OCI-LY7 (cell line): ENCODE measurements around the gene OGDH. TPM values are rescaled to one million over a fixed set of nuclear protein-coding genes. Genes with fewer than 3 reads are reported as not detected.

Source experiments
- BruUV-seq: library from RNA; stranded (reverse); fragments of 400-500 nt; replicated peaks from 2 replicates; lab custom pipeline; 2021; lab: Mats Ljungman, UMichigan
- CTCF ChIA-PET: fragments of 300-600 bp; sonication (Branson Sonifier 250); formaldehyde crosslinking; loops from one replicate; lab custom pipeline; 2022; ENCODE audit warnings: antibody characterized with exemption; ENCODE audit not compliant: unreplicated experiment; lab: Charles Lee
- POLR2A ChIA-PET: fragments of 300-600 bp; sonication (Branson Sonifier 250); formaldehyde crosslinking; loops from one replicate; lab custom pipeline; 2022; ENCODE audit warnings: antibody characterized with exemption; lab: Charles Lee
- DNase-seq: peaks from one replicate; pipeline ENCODE4 v3.0.0-alpha.2; 2015; ENCODE audit warnings: low spot score
- H2AFZ ChIP-seq: fragments of 200-600 bp; sonication (generic), shearing (Covaris generic); 2 replicates; pipeline ENCODE4 v1.6.1; 2014; ENCODE audit warnings: mild to moderate bottlenecking, antibody characterized with exemption, low read length, moderate library complexity
- H3K27ac ChIP-seq: fragments of 200-600 bp; sonication (generic); 2 replicates; pipeline ENCODE4 v1.5.1; 2014; ENCODE audit warnings: mixed run types, low read depth, mild to moderate bottlenecking, moderate library complexity, low read length, inconsistent platforms; ENCODE audit not compliant: poor library complexity, severe bottlenecking
- H3K36me3 ChIP-seq: fragments of 200-600 bp; sonication (generic); 2 replicates; pipeline ENCODE4 v1.6.1; 2014; ENCODE audit warnings: mild to moderate bottlenecking, antibody characterized with exemption, low read length, moderate library complexity, mixed read lengths; ENCODE audit not compliant: insufficient read depth
- H3K4me1 ChIP-seq: fragments of 200-600 bp; sonication (generic); 2 replicates; pipeline ENCODE4 v1.5.1; 2014; ENCODE audit warnings: mild to moderate bottlenecking, low read length; ENCODE audit not compliant: insufficient read depth, poor library complexity, severe bottlenecking
- H3K4me2 ChIP-seq: fragments of 200-600 bp; sonication (generic); 2 replicates; pipeline ENCODE4 v1.6.1; 2014; ENCODE audit warnings: mild to moderate bottlenecking, low read length
- H3K4me3 ChIP-seq: fragments of 200-600 bp; sonication (generic); 2 replicates; pipeline ENCODE4 v1.5.1; 2014; ENCODE audit warnings: mild to moderate bottlenecking, low read depth, low read length; ENCODE audit not compliant: poor library complexity, severe bottlenecking
- H3K79me2 ChIP-seq: fragments of 200-600 bp; sonication (generic); 2 replicates; pipeline ENCODE4 v1.6.1; 2016; ENCODE audit warnings: low read depth, mild to moderate bottlenecking, low read length, moderate library complexity, mixed read lengths; ENCODE audit not compliant: insufficient read depth
- H3K9me2 ChIP-seq: fragments of 200-600 bp; sonication (generic); 2 replicates; pipeline ENCODE4 v1.6.1; 2016; ENCODE audit warnings: mild to moderate bottlenecking, low read length, mixed read lengths; ENCODE audit not compliant: insufficient read depth
- H3K9me3 ChIP-seq: fragments of 200-600 bp; sonication (generic); 2 replicates; pipeline ENCODE4 v1.6.1; 2014; ENCODE audit warnings: mild to moderate bottlenecking, mixed run types, low read length, mixed read lengths
- H4K20me1 ChIP-seq: fragments of 200-600 bp; sonication (generic); 2 replicates; pipeline ENCODE4 v1.6.1; 2014; ENCODE audit warnings: mild to moderate bottlenecking, antibody characterized with exemption, low read length, moderate library complexity, mixed read lengths; ENCODE audit not compliant: insufficient read depth
- EZH2phosphoT487 ChIP-seq: fragments of 200-600 bp; sonication (generic); IDR thresholded peaks from 2 replicates; pipeline ENCODE4 v1.6.1; 2018; ENCODE audit warnings: low read depth, borderline replicate concordance, mild to moderate bottlenecking, mixed run types, antibody characterized with exemption, low read length, moderate library complexity, mixed read lengths
- intact Hi-C: fragments of 100-400 bp; cut with micrococcal nuclease; formaldehyde crosslinking; loops from one replicate; pipeline ENCODE4 v1.10.0; 2022; ENCODE audit not compliant: unreplicated experiment
- total RNA-seq, 2 experiments: library from RNA; depleted of rRNA in 1 of 2; stranded (reverse); fragments of >200 nt in 1 of 2; shearing (Covaris generic) in 1 of 2; gene quantifications; 2 replicates each; pipeline ENCODE4 v1.2.3, GENCODE V29; 2014 to 2022
- TF ChIP-seq, protein P1 (sequence below): fragments of 200-600 bp; sonication (generic); conservative IDR thresholded peaks from 2 replicates; pipeline ENCODE4 v1.5.1; 2014; ENCODE audit warnings: mild to moderate bottlenecking, antibody characterized with exemption, low read length, moderate library complexity, mixed read lengths

Gene OGDH
- total RNA-seq, 2 experiments from 2014 or later = 47.6 to 70.9 TPM

DNA sequence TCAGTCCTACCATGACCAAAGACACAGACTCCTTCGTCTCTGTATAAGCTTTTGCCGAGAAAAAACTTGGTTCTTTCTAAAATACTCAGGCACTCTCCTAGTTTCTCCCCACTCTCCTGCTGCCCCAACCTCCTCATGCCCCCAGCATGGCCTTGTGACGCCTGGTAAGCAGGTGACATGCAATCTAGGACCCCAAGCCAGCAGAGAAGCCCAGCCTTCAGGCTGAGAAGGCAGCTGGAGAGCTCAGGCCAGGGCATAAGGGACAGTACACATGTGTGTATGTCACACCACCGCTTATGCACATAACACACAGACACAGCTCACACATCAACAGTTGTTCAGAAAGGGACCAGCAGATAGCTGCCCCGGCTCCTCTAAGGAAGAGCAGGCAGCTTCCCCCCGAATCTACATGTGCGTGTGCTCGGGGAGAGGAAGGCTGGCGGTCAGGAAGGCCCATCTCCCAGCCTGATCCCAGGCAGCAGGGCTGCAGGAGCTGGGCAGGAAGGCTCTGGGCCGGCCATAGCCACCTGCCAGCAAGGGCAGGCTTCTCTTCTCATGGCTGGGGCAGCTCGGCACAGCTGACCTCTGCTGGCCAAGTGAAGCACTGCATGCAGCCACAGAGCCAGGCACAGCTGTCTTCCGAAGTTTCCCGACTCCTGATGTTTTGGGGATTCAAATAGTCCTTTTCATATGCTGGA, 41.2 kb upstream of the OGDH start:
- no peaks in the 10 kb centered on the region for H3K9me2 ChIP-seq
- H3K4me3 ChIP-seq = no peak overlapping the region
- POLR2A ChIA-PET = interaction anchor here (0.6 to 1.9 kb wide), 7 partner anchors 9 to 324 kb away, joined by 3 to 8 read pairs (median 3); partner anchors contain the start of gene DDX56
- no peak overlapping the region for H3K27ac ChIP-seq
- H2AFZ ChIP-seq = no peak overlapping the region
- BruUV-seq = no TSS peak
- no peaks in the 10 kb centered on the region for H3K9me3 ChIP-seq
- no peaks in the 10 kb centered on the region for H3K4me1 ChIP-seq
- peaks cover 68% of the 10 kb centered on the region for H3K36me3 ChIP-seq
- H4K20me1 ChIP-seq = no peaks in the 10 kb centered on the region; the same call in 1 of the 2 replicates
- H3K79me2 ChIP-seq = no peaks in the 10 kb centered on the region
- CTCF ChIA-PET = interaction anchor here (0.6 to 2.2 kb wide), 8 partner anchors 9 to 570 kb away, joined by 3 to 8 read pairs (median 4); partner anchors contain the start of gene TMED4
- TF ChIP-seq EZH2phosphoT487 = no peak
- TF ChIP-seq, protein P1, sequence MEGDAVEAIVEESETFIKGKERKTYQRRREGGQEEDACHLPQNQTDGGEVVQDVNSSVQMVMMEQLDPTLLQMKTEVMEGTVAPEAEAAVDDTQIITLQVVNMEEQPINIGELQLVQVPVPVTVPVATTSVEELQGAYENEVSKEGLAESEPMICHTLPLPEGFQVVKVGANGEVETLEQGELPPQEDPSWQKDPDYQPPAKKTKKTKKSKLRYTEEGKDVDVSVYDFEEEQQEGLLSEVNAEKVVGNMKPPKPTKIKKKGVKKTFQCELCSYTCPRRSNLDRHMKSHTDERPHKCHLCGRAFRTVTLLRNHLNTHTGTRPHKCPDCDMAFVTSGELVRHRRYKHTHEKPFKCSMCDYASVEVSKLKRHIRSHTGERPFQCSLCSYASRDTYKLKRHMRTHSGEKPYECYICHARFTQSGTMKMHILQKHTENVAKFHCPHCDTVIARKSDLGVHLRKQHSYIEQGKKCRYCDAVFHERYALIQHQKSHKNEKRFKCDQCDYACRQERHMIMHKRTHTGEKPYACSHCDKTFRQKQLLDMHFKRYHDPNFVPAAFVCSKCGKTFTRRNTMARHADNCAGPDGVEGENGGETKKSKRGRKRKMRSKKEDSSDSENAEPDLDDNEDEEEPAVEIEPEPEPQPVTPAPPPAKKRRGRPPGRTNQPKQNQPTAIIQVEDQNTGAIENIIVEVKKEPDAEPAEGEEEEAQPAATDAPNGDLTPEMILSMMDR = peak; percentile 94
- no peak overlapping the region for H3K4me2 ChIP-seq
- DNase-seq = peak; percentile 65
- intact Hi-C loops = loop anchor here (1.0 to 5.0 kb wide), 4 partner anchors 73 to 324 kb away; partner anchors contain the start of gene NUDCD3

DNA sequence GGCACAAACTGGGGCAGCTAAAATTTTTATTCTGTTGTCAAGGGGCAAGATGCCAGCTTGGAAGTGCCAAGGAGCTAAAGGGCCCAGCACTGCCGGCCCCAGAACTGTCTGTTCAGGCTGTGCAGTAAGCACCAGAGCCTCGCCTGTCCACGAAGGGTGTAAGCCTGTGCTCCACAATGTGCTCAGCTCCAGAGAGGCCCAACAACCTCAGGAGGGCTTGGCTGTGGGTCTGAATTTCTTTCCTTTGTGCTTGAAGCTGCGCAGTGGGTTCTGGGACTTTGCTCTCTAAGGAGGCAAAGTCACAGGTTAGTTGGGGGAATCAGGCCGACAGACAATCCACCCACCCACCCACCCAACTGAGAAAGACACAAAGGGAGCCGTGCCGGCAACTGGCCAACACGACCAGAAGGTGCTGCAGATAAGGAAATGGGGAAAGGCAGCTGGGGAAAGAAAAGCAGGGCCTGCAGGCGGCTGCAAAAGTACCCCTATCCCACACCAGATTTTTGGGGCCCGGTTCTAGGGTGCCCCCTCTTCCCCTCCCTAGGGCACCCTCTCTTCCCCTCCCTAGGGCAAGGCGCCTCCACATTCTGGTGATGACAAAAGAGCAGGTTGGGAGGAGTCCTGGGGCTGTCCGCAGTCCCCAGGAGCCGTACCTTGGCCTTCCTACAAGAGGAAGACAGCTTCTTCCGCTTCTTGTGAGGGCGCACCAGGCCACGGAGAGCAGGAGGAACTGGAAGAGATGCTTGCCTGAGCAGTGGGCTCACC, 40.5 kb upstream of the OGDH start:
- DNase-seq = no peak
- Histone ChIP-seq H3K9me2 (no peaks in the 10 kb centered on the region), H3K9me3 (no peaks in the 10 kb centered on the region), H3K4me2 (no peak overlapping the region), H2AFZ (no peak overlapping the region), H3K36me3 (peaks cover 75% of the 10 kb centered on the region), H3K27ac (no peak overlapping the region), H3K4me1 (no peaks in the 10 kb centered on the region), H3K4me3 (no peak overlapping the region), H3K79me2 (no peaks in the 10 kb centered on the region), H4K20me1 (no peaks in the 10 kb centered on the region; the same call in 1 of the 2 replicates)
- BruUV-seq = no TSS peak
- ChIA-PET CTCF (interaction anchor here (0.6 to 2.2 kb wide), 6 partner anchors 14 to 325 kb away, joined by 3 to 8 read pairs (median 5); partner anchors contain the start of gene TMED4), POLR2A (interaction anchor here (0.6 to 1.9 kb wide), 6 partner anchors 8 to 325 kb away, joined by 3 to 8 read pairs (median 4); partner anchors contain the start of gene DDX56)
- no peak for TF ChIP-seq EZH2phosphoT487
- TF ChIP-seq, protein P1 = peak; percentile 41; the same call in 1 of the 2 replicates
- intact Hi-C loops = loop anchor here (1.0 to 5.0 kb wide), 4 partner anchors 74 to 325 kb away; partner anchors contain the start of gene NUDCD3
